Measurements from ENCODE around the gene RET.

DNA sequence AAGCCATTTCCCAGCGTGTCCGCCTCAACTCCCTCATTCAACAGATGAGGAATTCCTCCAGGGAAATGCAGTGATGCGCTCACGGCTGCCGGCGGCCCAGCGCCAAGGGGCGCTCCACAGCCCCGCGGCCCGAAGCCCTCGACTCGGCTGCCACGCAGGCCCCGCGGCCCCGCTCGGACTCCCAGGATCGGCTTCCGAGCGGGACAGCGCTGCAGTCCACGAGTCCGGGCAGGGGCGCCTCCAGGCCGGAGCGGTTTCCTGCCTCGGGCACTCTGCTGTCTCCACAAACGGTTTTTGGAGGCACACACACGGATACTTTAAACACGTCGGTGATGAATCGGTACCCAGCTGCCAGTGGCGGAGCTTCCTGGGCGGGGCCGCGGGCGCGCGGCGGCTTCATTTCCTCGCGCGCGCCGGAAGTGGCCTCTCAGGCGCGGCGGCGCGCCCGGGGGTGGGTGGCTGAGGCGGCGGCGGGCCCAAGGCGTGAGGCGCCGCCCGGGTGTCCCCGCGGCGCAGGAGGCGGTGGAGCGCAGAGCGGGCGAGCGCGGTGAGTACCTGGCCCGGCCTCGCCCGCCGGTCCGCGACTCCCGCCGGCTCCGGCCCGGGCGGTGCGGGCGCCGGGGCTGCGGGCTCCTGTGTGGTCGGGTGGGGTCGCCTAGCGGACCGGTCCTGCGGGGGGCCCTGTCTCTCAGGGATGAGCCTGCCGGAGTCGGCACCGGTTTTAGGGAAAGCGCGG is 61.3 kb downstream of the RET start, which contains the start of gene CSGALNACT2:
- TF ChIP-seq, protein P1, sequence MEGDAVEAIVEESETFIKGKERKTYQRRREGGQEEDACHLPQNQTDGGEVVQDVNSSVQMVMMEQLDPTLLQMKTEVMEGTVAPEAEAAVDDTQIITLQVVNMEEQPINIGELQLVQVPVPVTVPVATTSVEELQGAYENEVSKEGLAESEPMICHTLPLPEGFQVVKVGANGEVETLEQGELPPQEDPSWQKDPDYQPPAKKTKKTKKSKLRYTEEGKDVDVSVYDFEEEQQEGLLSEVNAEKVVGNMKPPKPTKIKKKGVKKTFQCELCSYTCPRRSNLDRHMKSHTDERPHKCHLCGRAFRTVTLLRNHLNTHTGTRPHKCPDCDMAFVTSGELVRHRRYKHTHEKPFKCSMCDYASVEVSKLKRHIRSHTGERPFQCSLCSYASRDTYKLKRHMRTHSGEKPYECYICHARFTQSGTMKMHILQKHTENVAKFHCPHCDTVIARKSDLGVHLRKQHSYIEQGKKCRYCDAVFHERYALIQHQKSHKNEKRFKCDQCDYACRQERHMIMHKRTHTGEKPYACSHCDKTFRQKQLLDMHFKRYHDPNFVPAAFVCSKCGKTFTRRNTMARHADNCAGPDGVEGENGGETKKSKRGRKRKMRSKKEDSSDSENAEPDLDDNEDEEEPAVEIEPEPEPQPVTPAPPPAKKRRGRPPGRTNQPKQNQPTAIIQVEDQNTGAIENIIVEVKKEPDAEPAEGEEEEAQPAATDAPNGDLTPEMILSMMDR (IDR thresholded peaks at IDR 0.05) = no peak
- TF ChIP-seq POLR2AphosphoS5 (IDR thresholded peaks at IDR 0.05) (peak; percentile 45 to 76 (median 70)), POLR2A (IDR thresholded peaks at IDR 0.05) (peak; percentile 30 to 34)

Data from sigmoid colon (tissue), 4 donors.